Measurements from ENCODE around the gene OXTR.

OXTR gene

GRCh38 chr3:8784676-8785435 is 15.4 kb upstream of the OXTR start:
- no peaks in the 10 kb centered on the region for H3K9me3 ChIP-seq (ENCODE audit: low read length)
- no peaks in the 10 kb centered on the region for H3K4me1 ChIP-seq (ENCODE audit: insufficient read depth, low read length)
- H3K4me3 ChIP-seq (ENCODE audit: low read depth in 1 of 2, low read length in 2 of 2) = no peak overlapping the region
- H3K9ac ChIP-seq (ENCODE audit: low read length) = no peak overlapping the region
- H3K27ac ChIP-seq (ENCODE audit: low read depth, low read length) = no peak overlapping the region
- H3K27me3 ChIP-seq (ENCODE audit: control insufficient read depth in 1 of 2, insufficient read depth in 2 of 2, low read length in 2 of 2) = no peaks in the 10 kb centered on the region
- H3K36me3 ChIP-seq (ENCODE audit: insufficient read depth, low read length) = no peaks in the 10 kb centered on the region

DNA sequence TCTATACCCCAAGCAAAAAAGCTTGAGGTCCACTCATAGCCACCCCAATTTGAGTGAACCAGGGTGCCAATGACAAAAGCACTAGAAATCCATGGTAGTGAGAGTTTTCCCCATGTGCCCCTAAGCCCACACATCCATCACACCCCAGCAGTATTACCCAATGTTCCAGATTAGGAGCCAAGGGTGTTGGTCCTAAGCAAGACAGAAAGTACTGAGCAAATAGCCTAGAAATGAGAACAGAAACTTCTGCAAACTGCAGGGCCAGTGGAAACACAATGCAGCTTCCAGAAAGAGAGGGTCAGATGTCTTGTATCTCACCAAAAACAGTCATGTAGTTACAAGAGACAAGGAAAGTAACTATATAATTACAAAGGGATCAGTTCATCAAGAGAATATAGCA is 10.9 kb upstream of the OXTR start:
- Histone ChIP-seq H3K36me3 (ENCODE audit: insufficient read depth, low read length) (no peaks in the 10 kb centered on the region), H3K27me3 (ENCODE audit: control insufficient read depth in 1 of 2, insufficient read depth in 2 of 2, low read length in 2 of 2) (no peaks in the 10 kb centered on the region), H3K27ac (ENCODE audit: low read depth, low read length) (no peak overlapping the region), H3K9ac (ENCODE audit: low read length) (no peak overlapping the region), H3K9me3 (ENCODE audit: low read length) (no peaks in the 10 kb centered on the region), H3K4me1 (ENCODE audit: insufficient read depth, low read length) (no peaks in the 10 kb centered on the region), H3K4me3 (ENCODE audit: low read depth in 1 of 2, low read length in 2 of 2) (no peak overlapping the region)

DNA sequence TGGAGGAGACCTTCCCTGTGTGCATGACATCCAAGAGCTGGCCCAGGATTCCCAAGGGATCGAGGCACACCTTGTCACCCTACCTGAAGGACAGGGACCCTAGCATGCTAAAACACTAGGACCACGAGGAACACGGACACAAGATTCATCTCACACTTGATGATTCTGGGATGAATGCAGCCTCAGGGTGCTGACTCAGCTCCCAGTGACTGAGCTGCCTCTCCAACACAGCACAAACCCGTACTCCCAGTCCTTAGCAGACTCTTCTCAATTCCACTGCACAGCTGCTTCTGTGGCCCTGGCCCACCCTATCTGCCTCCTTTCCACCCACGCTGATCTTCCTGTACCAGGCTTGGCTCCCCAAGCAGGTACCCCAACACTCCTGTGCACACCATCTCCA is 9.1 kb upstream of the OXTR start:
- Histone ChIP-seq H3K36me3 (ENCODE audit: insufficient read depth, low read length) (no peaks in the 10 kb centered on the region), H3K9me3 (ENCODE audit: low read length) (no peaks in the 10 kb centered on the region), H3K9ac (ENCODE audit: low read length) (no peak overlapping the region), H3K4me3 (ENCODE audit: low read depth in 1 of 2, low read length in 2 of 2) (no peak overlapping the region), H3K27ac (ENCODE audit: low read depth, low read length) (no peak overlapping the region), H3K27me3 (ENCODE audit: control insufficient read depth in 1 of 2, insufficient read depth in 2 of 2, low read length in 2 of 2) (no peaks in the 10 kb centered on the region), H3K4me1 (ENCODE audit: insufficient read depth, low read length) (peaks cover 6% of the 10 kb centered on the region)

- Histone ChIP-seq H3K36me3 (ENCODE audit: insufficient read depth, low read length) (no peaks in the 10 kb centered on the region), H3K4me1 (ENCODE audit: insufficient read depth, low read length) (peaks cover 6% of the 10 kb centered on the region), H3K9ac (ENCODE audit: low read length) (no peak overlapping the region), H3K27me3 (ENCODE audit: control insufficient read depth in 1 of 2, insufficient read depth in 2 of 2, low read length in 2 of 2) (no peaks in the 10 kb centered on the region), H3K9me3 (ENCODE audit: low read length) (no peaks in the 10 kb centered on the region), H3K27ac (ENCODE audit: low read depth, low read length) (no peak overlapping the region), H3K4me3 (ENCODE audit: low read depth in 1 of 2, low read length in 2 of 2) (no peak overlapping the region)
Observed at GRCh38 chr3:8777978-8778267, 8.5 kb upstream of the OXTR start.

- H3K27ac ChIP-seq (ENCODE audit: low read depth, low read length) = no peak overlapping the region
- peaks cover 6% of the 10 kb centered on the region for H3K4me1 ChIP-seq (ENCODE audit: insufficient read depth, low read length)
- no peaks in the 10 kb centered on the region for H3K9me3 ChIP-seq (ENCODE audit: low read length)
- H3K36me3 ChIP-seq (ENCODE audit: insufficient read depth, low read length) = no peaks in the 10 kb centered on the region
- no peak overlapping the region for H3K9ac ChIP-seq (ENCODE audit: low read length)
- no peaks in the 10 kb centered on the region for H3K27me3 ChIP-seq (ENCODE audit: control insufficient read depth in 1 of 2, insufficient read depth in 2 of 2, low read length in 2 of 2)
- no peak overlapping the region for H3K4me3 ChIP-seq (ENCODE audit: low read depth in 1 of 2, low read length in 2 of 2)
Observed at GRCh38 chr3:8777201-8777977, 8.0 kb upstream of the OXTR start.

GRCh38 chr3:8776406-8776805 is 7.0 kb upstream of the OXTR start:
- Histone ChIP-seq H3K4me3 (ENCODE audit: low read depth in 1 of 2, low read length in 2 of 2) (no peak overlapping the region), H3K27ac (ENCODE audit: low read depth, low read length) (no peak overlapping the region), H3K4me1 (ENCODE audit: insufficient read depth, low read length) (peaks cover 6% of the 10 kb centered on the region), H3K27me3 (ENCODE audit: control insufficient read depth in 1 of 2, insufficient read depth in 2 of 2, low read length in 2 of 2) (no peaks in the 10 kb centered on the region), H3K36me3 (ENCODE audit: insufficient read depth, low read length) (no peaks in the 10 kb centered on the region), H3K9ac (ENCODE audit: low read length) (no peak overlapping the region), H3K9me3 (ENCODE audit: low read length) (no peaks in the 10 kb centered on the region)

DNA sequence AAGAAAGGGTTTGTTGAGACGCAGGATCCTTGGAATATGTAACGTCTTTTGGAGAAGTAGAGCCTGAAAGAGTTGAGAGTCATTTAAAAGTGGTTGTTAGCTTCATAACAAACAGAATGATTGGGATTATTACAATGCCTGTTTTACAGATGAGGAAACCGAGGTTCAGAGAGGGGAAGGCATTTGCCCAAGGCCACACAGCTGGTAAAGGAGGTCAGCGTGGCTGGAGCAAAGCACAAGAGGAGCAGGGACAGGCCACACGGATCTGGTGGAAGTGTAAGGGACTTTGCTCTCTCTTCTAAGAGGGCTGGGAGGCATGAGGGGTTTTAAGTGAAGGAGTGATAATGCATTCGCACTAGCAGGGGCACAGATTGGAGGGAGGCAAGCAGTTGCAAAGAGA is 6.2 kb upstream of the OXTR start:
- Histone ChIP-seq H3K36me3 (ENCODE audit: insufficient read depth, low read length) (no peaks in the 10 kb centered on the region), H3K9me3 (ENCODE audit: low read length) (no peaks in the 10 kb centered on the region), H3K27ac (ENCODE audit: low read depth, low read length) (no peak overlapping the region), H3K4me1 (ENCODE audit: insufficient read depth, low read length) (peaks cover 6% of the 10 kb centered on the region), H3K4me3 (ENCODE audit: low read depth in 1 of 2, low read length in 2 of 2) (no peak overlapping the region), H3K9ac (ENCODE audit: low read length) (no peak overlapping the region), H3K27me3 (ENCODE audit: control insufficient read depth in 1 of 2, insufficient read depth in 2 of 2, low read length in 2 of 2) (no peaks in the 10 kb centered on the region)

- Histone ChIP-seq H3K36me3 (ENCODE audit: insufficient read depth, low read length) (no peaks in the 10 kb centered on the region), H3K4me1 (ENCODE audit: insufficient read depth, low read length) (peaks cover 6% of the 10 kb centered on the region), H3K9ac (ENCODE audit: low read length) (no peak overlapping the region), H3K9me3 (ENCODE audit: low read length) (no peaks in the 10 kb centered on the region), H3K27me3 (ENCODE audit: control insufficient read depth in 1 of 2, insufficient read depth in 2 of 2, low read length in 2 of 2) (peaks cover 0 to 1% of the 10 kb centered on the region in 2 donors), H3K27ac (ENCODE audit: low read depth, low read length) (no peak overlapping the region), H3K4me3 (ENCODE audit: low read depth in 1 of 2, low read length in 2 of 2) (no peak overlapping the region)
Observed at GRCh38 chr3:8775181-8775580, 5.8 kb upstream of the OXTR start.

GRCh38 chr3:8773941-8774542 is 4.6 kb upstream of the OXTR start:
- peaks cover 7 to 8% of the 10 kb centered on the region in 2 donors for H3K27me3 ChIP-seq (ENCODE audit: control insufficient read depth in 1 of 2, insufficient read depth in 2 of 2, low read length in 2 of 2)
- H3K27ac ChIP-seq (ENCODE audit: low read depth, low read length) = no peak overlapping the region
- H3K4me1 ChIP-seq (ENCODE audit: insufficient read depth, low read length) = peaks cover 6% of the 10 kb centered on the region
- H3K9ac ChIP-seq (ENCODE audit: low read length) = no peak overlapping the region
- no peaks in the 10 kb centered on the region for H3K9me3 ChIP-seq (ENCODE audit: low read length)
- H3K36me3 ChIP-seq (ENCODE audit: insufficient read depth, low read length) = no peaks in the 10 kb centered on the region
- no peak overlapping the region for H3K4me3 ChIP-seq (ENCODE audit: low read depth in 1 of 2, low read length in 2 of 2)

GRCh38 chr3:8768364-8769087 is 887 bp downstream of the OXTR start:
- H3K27ac ChIP-seq (ENCODE audit: low read depth, low read length) = no peak overlapping the region
- no peaks in the 10 kb centered on the region for H3K4me1 ChIP-seq (ENCODE audit: insufficient read depth, low read length)
- H3K9me3 ChIP-seq (ENCODE audit: low read length) = no peaks in the 10 kb centered on the region
- H3K4me3 ChIP-seq (ENCODE audit: low read depth in 1 of 2, low read length in 2 of 2) = peak overlapping the region in 1 of 2 donors; percentile 28
- no peak overlapping the region for H3K9ac ChIP-seq (ENCODE audit: low read length)
- H3K27me3 ChIP-seq (ENCODE audit: control insufficient read depth in 1 of 2, insufficient read depth in 2 of 2, low read length in 2 of 2) = peaks cover 8 to 32% of the 10 kb centered on the region in 2 donors
- no peaks in the 10 kb centered on the region for H3K36me3 ChIP-seq (ENCODE audit: insufficient read depth, low read length)

- no peak overlapping the region for H3K4me3 ChIP-seq (ENCODE audit: low read depth in 1 of 2, low read length in 2 of 2)
- no peaks in the 10 kb centered on the region for H3K9me3 ChIP-seq (ENCODE audit: low read length)
- H3K36me3 ChIP-seq (ENCODE audit: insufficient read depth, low read length) = no peaks in the 10 kb centered on the region
- peaks cover 8 to 32% of the 10 kb centered on the region in 2 donors for H3K27me3 ChIP-seq (ENCODE audit: control insufficient read depth in 1 of 2, insufficient read depth in 2 of 2, low read length in 2 of 2)
- no peak overlapping the region for H3K27ac ChIP-seq (ENCODE audit: low read depth, low read length)
- H3K9ac ChIP-seq (ENCODE audit: low read length) = no peak overlapping the region
- H3K4me1 ChIP-seq (ENCODE audit: insufficient read depth, low read length) = no peaks in the 10 kb centered on the region
Observed at GRCh38 chr3:8767667-8768363, 1.6 kb downstream of the OXTR start.

Data from muscle layer of colon (tissue), 2 donors.